ENCODE data around the gene ANK3. TPM values are rescaled to one million over a fixed set of nuclear protein-coding genes. Genes with fewer than 3 reads are reported as not detected.

Gene ANK3
- total and polyA plus RNA-seq, 10 donors = 2.0 to 133 (median 62.9) TPM

GRCh38 chr10:60262647-60263126 is 127.0 kb downstream of the ANK3 start:
- intact Hi-C loops (cut with DNase I; ENCODE audit: low total_unique reads) = no loop called here
- Histone ChIP-seq H3K9me3 (no peaks in the 10 kb centered on the region), H3K36me3 (peaks cover 0 to 22% (median 12%) of the 10 kb centered on the region in 6 donors), H3K4me3 (no peak overlapping the region), H3K27me3 (replicated peaks in 1 of 7) (no peaks in the 10 kb centered on the region), H3K4me1 (peaks cover 0 to 9% (median 0%) of the 10 kb centered on the region in 6 donors), H3K27ac (no peak overlapping the region)
- 71 to 83% (median 78%) methylated on average over 3 of the region's 3 CpGs for WGBS, 5 donors
- TF ChIP-seq CTCF (IDR thresholded peaks at IDR 0.05 in 8 of 11, conservative IDR thresholded peaks at IDR 0.05 in 3 of 11) (no peak), POLR2A (IDR thresholded peaks at IDR 0.05) (no peak), POLR2AphosphoS5 (IDR thresholded peaks at IDR 0.05) (no peak)
- DNase-seq = no peak

GRCh38 chr10:60260321-60260720 is 129.4 kb downstream of the ANK3 start:
- H3K36me3 ChIP-seq = peaks cover 0 to 22% (median 12%) of the 10 kb centered on the region in 6 donors
- DNase-seq = no peak
- no peaks in the 10 kb centered on the region for H3K27me3 ChIP-seq (replicated peaks in 1 of 7)
- H3K9me3 ChIP-seq = no peaks in the 10 kb centered on the region
- H3K4me3 ChIP-seq = no peak overlapping the region
- intact Hi-C loops (cut with DNase I; ENCODE audit: low total_unique reads) = no loop called here
- no peak overlapping the region for H3K27ac ChIP-seq
- H3K4me1 ChIP-seq = peaks cover 0 to 9% (median 0%) of the 10 kb centered on the region in 6 donors
- no peak for TF ChIP-seq POLR2A (IDR thresholded peaks at IDR 0.05)
- TF ChIP-seq CTCF (IDR thresholded peaks at IDR 0.05 in 8 of 11, conservative IDR thresholded peaks at IDR 0.05 in 3 of 11) = no peak
- no peak for TF ChIP-seq POLR2AphosphoS5 (IDR thresholded peaks at IDR 0.05)
- 45 to 85% (median 77%) methylated on average over 3 of the region's 3 CpGs for WGBS, 5 donors

- H3K4me1 ChIP-seq = peaks cover 0 to 9% (median 0%) of the 10 kb centered on the region in 6 donors
- WGBS, 5 donors = 74 to 87% (median 80%) methylated on average over 2 of the region's 2 CpGs
- H3K4me3 ChIP-seq = no peak overlapping the region
- TF ChIP-seq POLR2AphosphoS5 (IDR thresholded peaks at IDR 0.05) = no peak
- TF ChIP-seq POLR2A (IDR thresholded peaks at IDR 0.05) = no peak
- TF ChIP-seq CTCF (IDR thresholded peaks at IDR 0.05 in 8 of 11, conservative IDR thresholded peaks at IDR 0.05 in 3 of 11) = no peak
- intact Hi-C loops (cut with DNase I; ENCODE audit: low total_unique reads) = no loop called here
- no peaks in the 10 kb centered on the region for H3K9me3 ChIP-seq
- DNase-seq = no peak
- H3K36me3 ChIP-seq = peaks cover 0 to 17% (median 7%) of the 10 kb centered on the region in 6 donors
- no peaks in the 10 kb centered on the region for H3K27me3 ChIP-seq (replicated peaks in 1 of 7)
- no peak overlapping the region for H3K27ac ChIP-seq
Measured at GRCh38 chr10:60258429-60258797, 131.3 kb downstream of the ANK3 start.

- Histone ChIP-seq H3K27me3 (replicated peaks in 1 of 7) (no peaks in the 10 kb centered on the region), H3K4me1 (peaks cover 0 to 9% (median 0%) of the 10 kb centered on the region in 6 donors), H3K9me3 (no peaks in the 10 kb centered on the region), H3K27ac (no peak overlapping the region), H3K4me3 (no peak overlapping the region), H3K36me3 (peaks cover 0 to 12% (median 2%) of the 10 kb centered on the region in 6 donors)
- DNase-seq = no peak
- intact Hi-C loops (cut with DNase I; ENCODE audit: low total_unique reads) = no loop called here
- no peak for TF ChIP-seq CTCF (IDR thresholded peaks at IDR 0.05 in 8 of 11, conservative IDR thresholded peaks at IDR 0.05 in 3 of 11)
- TF ChIP-seq POLR2A (IDR thresholded peaks at IDR 0.05) = no peak
- TF ChIP-seq POLR2AphosphoS5 (IDR thresholded peaks at IDR 0.05) = no peak
- 71 to 84% (median 79%) methylated on average over 3 of the region's 3 CpGs for WGBS, 5 donors
Measured at GRCh38 chr10:60257767-60258428, 131.8 kb downstream of the ANK3 start.

Data from spleen (tissue), 11 donors.